DMS 273 (cell line): ENCODE data around the gene MIDN.

Experiments
- DNase-seq: peaks from one replicate; lab custom pipeline; 2025; ENCODE audit not compliant: unreplicated experiment; lab: John Stamatoyannopoulos, UW

MIDN gene

GRCh38 chr19:1257475-1258162, 9.2 kb downstream of the MIDN start:
- no peak for DNase-seq

DNA sequence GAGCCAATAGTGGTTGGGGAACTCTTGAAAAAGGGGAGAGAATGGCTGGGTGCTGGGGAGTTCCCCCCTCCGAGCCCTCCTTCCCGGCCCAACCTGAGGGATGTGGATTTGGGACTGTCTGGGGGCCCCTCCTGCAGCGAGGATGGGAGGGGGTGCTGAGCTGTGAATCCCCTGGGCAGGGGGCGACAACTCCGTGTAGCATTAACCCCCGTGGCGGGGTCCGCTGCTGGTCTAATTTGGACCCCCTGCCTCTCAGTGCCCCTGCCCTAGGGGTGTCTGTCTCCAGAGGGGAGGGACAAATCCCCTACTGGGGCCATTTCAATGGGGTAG, 9.7 kb downstream of the MIDN start:
- DNase-seq, result no peak

DNA sequence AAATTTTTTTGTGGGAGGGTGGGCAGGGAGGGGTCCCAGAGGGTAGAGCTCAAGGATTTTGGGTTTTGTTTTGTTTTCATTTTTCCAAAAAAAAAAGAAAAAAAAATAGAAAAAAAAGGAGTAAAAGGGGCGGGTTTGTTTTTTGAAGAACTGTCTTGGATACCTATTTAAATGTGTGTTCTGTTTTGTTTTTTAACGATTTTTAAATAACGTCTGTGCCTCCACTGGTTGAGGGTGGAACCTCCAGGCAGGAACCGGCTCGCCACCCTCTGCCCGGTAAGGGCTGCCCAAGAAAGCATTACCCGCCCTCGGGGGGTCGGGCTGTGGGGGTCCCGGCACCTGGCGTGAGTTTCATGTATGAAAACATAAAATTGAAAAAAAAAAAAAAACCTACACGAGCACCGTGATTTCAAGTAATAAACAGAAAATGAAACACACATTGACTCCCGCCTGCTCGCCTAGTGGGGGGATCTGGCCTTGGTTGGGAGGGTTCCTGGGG, 10.4 kb downstream of the MIDN start:
- no peak for DNase-seq

DNA sequence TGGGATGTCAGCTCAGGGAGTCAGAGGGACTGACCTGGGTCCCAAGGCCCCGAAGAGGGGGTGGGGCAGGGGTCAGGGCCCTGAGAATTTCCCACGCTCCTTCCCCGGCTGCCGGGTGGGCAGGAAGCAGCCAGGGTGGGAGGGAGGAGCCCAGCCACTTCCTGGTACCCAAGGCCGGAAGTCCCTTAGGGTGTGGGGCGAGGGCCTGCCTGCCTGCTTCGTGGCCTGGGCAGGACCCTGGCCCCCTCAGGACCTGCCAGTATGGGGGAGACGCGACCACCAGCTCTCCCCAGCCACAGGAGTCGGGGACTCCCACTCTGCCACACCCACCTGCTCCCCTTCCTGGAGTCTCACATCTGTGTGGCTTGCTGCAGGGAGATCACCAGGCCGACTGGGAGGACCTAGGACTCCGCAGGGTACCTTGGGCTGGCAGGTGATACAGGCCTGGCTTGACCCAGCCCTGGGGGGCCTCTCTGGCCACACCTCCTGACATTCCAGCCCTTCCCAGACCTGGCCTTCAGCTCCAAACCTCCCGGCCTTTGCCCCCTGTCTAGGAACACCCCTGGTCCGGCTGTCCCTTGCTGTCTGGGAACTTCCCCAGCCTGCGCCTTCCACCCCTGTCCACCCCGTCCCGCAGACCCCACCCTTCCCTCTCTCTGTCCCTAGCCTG, 11.0 kb downstream of the MIDN start:
- peak; percentile 56 for DNase-seq

- DNase-seq, result no peak
Measured at GRCh38 chr19:1259876-1260748, 11.7 kb downstream of the MIDN start.

DNA sequence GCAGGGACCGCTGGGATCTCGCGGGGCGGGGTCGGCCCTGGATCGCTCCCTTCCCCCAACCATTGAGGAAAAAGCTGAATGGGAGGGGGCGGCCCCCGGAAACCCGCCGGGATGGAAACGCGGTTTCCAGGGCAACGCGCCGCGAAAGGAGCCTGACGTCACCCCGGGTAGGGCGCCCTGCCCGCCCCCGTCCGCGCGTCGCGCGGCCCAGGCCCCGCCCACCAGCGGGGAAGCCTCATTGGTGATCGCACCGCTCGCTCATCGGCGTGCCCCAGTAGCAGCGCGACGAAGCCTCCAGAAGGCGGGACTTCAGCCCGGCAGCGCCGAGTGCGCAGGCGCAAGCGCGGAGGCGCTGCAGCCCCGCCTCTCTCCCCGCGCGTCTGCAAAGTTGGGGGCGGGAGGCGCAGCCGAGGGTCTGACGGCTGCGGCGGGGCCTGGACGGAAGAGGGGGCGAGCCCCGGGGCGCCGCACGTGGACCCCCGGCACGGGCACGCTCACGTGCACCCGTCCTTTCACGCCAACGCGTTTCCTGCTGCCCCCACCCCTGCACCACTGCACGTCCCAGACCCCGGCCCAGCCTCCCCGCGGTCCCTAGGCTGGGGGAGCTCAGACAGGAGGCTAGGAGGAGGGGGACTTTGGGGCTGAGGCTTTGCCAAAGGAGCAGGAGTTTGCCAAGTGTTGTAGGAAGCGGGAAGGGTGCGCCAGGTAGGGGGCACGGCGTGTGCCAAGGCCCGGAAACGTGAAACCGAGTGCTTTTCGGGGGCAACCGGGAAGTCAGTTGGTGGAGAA, 12.6 kb downstream of the MIDN start:
- peak; percentile 99 for DNase-seq

GRCh38 chr19:1261538-1261797, 13.1 kb downstream of the MIDN start:
- no peak for DNase-seq

GRCh38 chr19:1261798-1262622, 13.6 kb downstream of the MIDN start:
- peak; percentile 71 for DNase-seq

- no peak for DNase-seq
Measured at GRCh38 chr19:1262623-1263123, 14.3 kb downstream of the MIDN start.

DNA sequence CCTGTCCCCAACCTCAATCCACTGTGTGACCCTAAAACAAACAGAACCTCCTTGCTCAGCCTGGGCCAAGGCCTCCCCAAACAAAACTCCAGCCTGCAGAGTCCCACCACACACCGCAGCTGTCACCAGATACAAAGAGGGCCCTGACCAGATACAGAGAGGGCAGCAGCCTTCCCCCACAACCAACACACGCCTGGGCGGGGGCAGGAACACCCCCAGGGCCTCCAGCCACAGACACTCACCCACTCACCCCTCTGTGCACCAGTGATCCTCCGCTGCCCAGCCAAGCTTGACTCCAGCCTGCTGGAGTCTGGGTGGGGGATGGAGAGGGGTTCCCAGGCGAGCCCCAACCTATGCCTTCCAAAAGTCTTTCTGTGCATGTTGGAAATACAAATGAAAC, 14.8 kb downstream of the MIDN start:
- no peak for DNase-seq

GRCh38 chr19:1264801-1265614, 16.6 kb downstream of the MIDN start:
- peak; percentile 60 for DNase-seq

DNA sequence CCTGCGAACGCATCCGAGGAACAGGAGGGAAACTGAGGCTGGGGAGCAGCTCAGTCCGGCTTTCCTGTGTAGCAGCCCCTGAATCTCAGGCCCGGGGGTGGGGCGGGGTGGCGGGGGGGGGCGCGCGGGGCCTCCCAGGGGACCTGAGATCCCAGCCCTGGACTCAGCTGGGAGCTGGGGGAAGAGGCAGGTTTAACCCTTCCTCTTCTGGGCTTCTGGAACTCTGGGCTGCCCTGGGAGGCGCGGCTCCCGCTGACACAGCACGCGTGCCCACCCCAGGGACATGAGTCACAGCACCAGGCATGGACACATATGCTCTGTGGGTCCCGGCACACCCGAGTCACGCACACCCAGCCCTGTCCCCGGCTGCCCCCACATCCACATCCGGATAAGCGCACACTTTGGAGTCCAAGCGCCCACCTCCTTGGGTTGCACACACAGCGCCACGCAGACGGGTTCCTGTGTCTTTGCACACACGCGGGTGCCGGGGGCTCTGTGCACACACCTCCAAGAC, 17.3 kb downstream of the MIDN start:
- peak; percentile 64 for DNase-seq

DNA sequence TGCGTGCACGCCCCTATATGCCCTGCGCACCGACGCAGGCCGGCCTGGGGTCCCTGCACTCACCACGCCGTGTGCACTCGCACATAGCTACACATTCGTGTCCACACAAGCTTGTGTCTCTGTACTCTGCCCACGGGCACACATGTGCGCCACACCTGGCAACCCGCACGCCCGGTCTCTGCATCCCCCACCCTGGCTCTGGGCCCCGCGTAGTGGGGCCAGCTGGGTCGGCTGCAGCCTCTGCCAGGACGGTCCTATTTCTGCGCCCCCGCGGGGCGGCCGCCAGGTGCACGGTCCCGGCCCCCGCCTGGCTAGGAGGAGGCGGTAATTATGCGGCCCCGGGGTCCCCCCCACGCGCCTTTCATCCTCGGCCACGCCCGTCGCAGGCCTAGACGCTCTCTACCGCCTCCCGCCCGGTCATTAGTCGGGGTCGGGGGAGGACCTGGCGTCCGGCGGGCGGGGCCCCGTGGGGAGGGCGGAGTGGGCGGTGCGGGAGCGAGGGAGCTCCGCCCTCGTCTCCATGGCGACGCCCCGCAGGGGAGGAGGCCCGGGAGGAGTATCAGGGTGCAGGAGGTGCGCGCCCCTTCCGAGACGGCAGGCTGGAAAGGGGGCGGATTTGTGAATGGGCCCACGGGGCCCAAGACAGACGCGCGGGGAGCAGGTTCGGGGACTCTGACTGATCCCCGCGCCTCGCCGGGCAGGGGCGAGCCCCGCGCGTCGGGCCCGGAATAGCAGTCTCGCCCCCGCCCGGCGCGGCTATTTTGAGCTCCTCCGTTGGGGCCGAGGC, 17.9 kb downstream of the MIDN start:
- DNase-seq, result peak; percentile 93

DNA sequence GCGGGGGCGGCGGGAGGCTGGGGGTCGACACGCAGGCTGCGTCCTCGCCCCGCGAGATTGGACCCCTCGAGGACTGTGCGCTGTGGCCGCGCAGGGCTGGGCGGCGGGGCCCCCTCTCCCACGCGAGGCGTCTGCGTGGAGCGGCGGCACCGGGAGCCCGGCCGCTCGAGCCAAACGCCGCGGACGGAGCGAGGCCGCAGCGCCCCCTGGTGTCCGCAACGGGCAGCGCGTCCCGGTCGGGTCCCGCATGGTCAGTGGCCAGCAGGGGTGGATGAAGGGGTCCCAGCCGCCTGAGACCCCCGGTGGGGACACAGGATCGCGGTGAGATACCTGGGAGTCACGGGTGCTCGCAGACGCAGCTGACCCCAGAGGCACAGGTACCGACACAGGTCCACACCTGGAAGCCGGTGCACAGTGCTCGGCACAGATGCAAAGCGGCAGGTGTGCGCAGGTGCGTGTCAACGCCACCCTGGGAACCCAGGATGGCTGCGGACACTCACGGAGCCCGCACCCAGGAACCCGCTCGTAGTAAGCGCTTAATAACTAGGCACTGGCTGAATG, 18.6 kb downstream of the MIDN start:
- peak; percentile 82 for DNase-seq

- DNase-seq, result peak; percentile 59
Measured at GRCh38 chr19:1267477-1268225, 19.3 kb downstream of the MIDN start.

GRCh38 chr19:1268226-1269064, 20.1 kb downstream of the MIDN start:
- DNase-seq, result no peak
